Astrocyte of the hippocampus (primary cell): Measurements from ENCODE around the gene MEAF6.
A peak's percentile ranks its signal among the peaks of the same experiment; 100 is the strongest.
"Not testable (repeated sequence)": the region's sequence is repeated elsewhere in the genome, so short reads cannot be mapped to it uniquely, and the experiment has no call there.

ENCODE experiments used
- DNase-seq: peaks from one replicate; pipeline ENCODE4 v3.0.0; 2011; ENCODE audit warnings: low read depth, low spot score

Gene MEAF6

DNA sequence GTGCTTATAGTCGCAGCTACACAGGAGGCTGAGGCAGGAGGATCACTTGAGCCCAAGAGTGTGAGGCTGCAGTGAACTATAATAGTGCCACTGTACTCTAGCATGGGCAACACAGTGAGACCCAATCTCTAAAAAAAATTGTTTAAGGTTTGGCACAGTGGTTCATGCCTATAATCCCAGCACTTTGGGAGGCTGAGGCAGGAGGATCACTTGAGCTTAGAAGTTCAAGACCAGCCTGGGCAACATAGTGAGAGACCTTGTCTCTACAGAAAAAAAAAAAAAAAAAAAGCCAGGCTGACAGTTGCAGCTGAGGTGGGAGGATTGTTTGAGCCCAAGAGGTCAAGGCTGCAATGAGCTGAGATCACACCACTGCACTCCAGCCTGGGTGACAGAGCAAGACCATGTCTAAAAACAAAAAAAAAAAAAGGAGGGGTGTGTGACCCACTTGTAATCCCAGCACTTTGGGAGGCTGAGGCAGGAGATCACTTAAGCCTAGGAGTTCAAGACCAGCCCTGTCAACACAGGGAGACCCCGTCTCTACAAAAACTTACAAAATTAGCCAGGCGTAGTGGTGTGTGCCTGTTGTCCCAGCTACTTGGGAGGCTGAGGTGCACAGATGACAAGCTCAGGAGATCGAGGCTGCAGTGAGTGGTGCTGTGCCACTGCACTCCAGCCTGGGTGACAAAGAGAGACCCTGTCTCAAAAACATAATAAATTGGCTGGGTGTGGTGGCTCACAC, 18.0 kb upstream of the MEAF6 start:
- not testable (repeated sequence) for DNase-seq

DNA sequence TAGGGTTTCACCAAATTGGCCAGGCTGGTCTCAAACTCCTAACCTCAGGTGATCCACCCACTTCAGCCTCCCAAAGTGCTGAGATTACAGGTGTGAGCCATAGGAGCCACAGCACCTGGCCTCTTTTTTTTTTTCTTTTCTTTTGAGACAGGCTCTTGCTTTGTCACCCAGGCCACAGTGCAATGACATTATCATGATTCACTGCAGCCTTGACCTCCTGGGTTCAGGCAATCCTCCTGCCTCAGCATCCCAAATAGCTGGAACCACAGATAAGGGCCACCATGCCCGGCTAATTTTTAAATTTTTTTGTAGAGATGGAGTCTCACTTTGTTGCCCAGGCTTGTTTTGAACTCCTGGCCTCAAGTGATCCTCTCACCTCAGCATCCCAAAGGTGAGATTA, 15.3 kb upstream of the MEAF6 start:
- not testable (repeated sequence) for DNase-seq

DNA sequence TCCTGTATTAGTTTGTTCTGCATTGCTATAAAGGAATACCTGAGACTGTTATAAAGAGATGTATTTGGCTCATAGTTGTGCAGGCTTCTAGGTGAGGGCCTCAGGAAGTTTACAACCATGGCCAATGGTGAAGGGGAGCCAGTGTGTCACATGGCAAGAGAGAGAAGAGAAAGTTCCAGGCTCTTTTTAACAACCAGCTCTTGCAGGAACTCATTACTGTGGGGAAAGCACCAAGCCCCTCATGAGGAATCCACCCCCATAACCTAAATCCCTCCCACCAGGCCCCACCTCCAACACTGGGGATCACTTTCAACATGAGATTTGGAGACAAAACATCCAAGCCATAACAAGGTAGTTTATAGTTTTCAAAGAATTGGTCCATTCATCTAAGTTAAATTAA, 5.0 kb upstream of the MEAF6 start:
- no peak for DNase-seq

DNA sequence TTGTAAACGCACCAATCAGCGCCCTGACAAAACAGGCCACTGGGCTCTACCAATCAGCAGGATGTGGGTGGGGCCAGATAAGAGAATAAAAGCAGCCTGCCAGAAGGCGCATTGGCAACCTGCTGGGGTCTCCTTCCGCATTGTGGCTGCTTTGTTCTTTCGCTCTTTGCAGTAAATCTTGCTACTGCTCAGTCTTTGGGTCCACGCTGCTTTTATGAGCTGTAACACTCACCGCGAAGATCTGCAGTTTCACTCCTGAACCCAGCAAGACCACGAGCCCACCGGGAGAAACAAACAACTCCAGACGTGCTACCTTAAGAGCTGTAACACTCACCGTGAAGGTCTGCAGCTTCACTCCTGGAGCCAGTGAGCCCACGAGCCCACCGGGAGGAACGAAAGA, 4.4 kb upstream of the MEAF6 start:
- not testable (repeated sequence) for DNase-seq

GRCh38 chr1:37518241-37518640, 3.7 kb upstream of the MEAF6 start:
- DNase-seq, result not testable (repeated sequence)

GRCh38 chr1:37517569-37517968, 3.0 kb upstream of the MEAF6 start:
- no peak for DNase-seq

DNA sequence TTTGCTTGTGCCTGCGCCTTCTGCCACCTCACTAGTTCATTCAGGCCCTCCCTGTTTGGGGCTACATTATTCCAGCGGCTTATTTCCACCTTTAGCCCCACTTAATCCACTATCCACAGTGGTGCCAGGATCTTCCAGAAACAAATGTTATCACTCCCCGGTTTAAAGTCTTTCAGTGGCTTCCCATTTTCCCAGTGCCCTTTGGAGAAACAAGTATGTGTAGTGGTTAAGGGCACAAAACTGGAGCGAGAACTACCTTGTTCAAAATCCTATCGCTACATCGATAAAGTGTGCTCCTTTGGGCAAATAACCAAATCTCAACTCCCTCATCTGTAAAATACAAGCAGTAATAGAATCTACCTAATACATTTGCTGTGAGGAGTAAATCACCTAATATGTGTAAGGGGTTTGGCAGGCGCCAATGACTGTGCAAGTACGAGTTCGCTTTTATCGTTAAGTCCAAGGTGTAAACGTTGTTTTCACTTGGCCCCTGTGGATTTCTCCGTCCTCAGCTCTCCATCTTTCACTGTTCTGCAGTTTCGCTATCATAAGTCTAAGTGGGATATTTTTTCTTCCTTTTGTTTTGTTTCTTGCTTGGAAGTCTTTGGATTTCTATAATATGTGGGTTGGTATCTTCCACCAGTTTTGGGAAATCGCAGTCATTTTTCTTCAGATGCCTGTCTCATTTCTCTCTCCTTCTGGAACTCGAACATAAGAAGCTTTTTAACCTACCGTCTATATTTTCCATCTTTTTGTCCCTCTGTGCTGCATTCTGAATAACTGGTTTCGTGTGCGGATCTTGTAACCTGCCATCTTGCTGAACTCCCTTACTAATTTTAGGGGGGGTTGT, 844 bp upstream of the MEAF6 start:
- DNase-seq, result no peak

DNA sequence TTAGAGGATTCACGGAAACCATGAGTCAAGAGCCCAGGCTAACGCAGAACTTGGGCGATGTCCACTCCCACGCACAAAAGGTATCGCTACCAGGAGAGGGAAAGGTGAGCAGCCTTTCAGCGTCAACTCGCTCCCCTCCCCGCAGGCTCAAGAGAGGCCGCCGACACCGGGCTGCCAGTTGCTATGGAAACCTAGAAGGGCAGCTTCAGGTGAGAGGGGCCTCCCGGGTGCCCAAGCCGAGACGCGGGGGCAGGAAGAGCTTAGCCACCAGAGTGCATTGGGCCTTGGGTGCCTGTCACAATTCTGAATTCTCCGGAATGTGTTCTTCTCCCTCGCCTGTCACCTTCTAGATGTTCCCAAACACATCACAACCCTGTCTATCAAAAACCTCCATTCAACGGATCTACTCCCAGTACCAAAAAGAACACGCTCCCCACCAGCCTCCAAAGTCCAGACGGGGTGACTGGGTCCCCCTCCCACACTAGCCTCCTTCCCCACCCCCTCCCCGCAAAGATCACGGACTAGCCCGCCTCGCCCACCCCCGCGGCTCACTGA, 694 bp downstream of the MEAF6 start:
- DNase-seq, result peak; percentile 51

DNA sequence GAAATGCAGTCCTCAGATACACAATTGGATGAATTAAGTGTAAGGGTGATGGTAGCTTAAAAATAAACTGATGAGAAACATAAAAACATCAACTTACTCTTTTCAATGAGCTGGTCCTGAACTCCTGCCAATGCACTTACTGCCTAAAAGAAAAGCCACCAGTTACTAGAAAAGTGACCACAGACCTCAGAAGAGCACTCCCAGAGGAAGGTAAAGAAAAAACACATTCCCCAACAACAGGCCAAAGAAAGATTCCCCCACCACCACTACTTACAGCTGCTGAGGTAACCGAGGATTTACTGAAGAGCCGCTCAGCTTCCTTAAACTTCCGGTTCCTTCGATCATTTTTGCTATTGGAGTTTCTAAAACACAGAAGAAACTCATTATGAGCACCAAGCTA, 5.4 kb downstream of the MEAF6 start:
- DNase-seq, result peak; percentile 80

- no peak for DNase-seq
Measured at GRCh38 chr1:37506740-37507139, 7.8 kb downstream of the MEAF6 start.

DNA sequence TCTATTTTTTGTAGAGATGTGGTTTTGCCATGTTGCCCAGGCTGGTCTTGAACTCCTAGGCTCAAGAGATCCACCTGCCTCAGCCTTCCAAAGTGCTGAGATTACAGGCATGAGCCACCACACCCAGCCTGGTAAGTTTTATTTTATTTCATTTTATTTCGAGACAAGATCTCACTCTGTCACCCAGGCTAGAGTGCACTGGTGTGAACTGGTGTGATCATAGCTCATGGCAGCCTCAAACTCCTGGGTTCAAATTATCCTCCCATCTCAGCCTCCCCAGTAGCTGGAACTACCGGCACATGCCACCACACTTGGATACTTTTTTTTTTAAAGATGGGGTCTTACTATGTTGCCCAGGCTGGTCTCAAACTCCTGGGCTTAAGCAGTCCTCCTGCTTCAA, 11.8 kb downstream of the MEAF6 start:
- not testable (repeated sequence) for DNase-seq

- no peak for DNase-seq
Measured at GRCh38 chr1:37502104-37502503, 12.5 kb downstream of the MEAF6 start.

GRCh38 chr1:37501661-37502060, 12.9 kb downstream of the MEAF6 start:
- DNase-seq, result no peak

- peak; percentile 84 for DNase-seq
Measured at GRCh38 chr1:37498872-37499617, 15.5 kb downstream of the MEAF6 start.

- DNase-seq, result no peak
Measured at GRCh38 chr1:37497832-37498231, 16.7 kb downstream of the MEAF6 start.

DNA sequence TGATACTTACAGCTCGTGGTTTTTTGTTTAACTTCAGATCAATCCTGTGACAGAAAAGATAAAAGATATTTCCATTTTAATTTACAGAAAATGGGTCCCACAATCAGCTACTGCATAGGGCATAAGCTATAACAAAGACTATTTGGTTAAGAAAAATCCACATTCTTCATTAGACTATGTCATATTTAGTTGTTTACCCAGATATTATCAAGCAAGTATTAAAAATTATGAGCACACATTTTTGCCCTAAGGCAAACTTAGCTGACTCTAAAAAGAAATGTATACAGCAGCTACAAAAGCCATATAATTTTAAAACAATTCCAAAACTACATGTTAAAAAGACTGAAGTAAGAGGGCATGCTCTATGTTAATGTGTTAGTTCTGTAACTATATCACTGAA, 18.7 kb downstream of the MEAF6 start:
- no peak for DNase-seq

GRCh38 chr1:37493336-37494098, 21.0 kb downstream of the MEAF6 start:
- DNase-seq, result no peak

- DNase-seq, result no peak
Measured at GRCh38 chr1:37487619-37487984, 27.0 kb downstream of the MEAF6 start.

DNA sequence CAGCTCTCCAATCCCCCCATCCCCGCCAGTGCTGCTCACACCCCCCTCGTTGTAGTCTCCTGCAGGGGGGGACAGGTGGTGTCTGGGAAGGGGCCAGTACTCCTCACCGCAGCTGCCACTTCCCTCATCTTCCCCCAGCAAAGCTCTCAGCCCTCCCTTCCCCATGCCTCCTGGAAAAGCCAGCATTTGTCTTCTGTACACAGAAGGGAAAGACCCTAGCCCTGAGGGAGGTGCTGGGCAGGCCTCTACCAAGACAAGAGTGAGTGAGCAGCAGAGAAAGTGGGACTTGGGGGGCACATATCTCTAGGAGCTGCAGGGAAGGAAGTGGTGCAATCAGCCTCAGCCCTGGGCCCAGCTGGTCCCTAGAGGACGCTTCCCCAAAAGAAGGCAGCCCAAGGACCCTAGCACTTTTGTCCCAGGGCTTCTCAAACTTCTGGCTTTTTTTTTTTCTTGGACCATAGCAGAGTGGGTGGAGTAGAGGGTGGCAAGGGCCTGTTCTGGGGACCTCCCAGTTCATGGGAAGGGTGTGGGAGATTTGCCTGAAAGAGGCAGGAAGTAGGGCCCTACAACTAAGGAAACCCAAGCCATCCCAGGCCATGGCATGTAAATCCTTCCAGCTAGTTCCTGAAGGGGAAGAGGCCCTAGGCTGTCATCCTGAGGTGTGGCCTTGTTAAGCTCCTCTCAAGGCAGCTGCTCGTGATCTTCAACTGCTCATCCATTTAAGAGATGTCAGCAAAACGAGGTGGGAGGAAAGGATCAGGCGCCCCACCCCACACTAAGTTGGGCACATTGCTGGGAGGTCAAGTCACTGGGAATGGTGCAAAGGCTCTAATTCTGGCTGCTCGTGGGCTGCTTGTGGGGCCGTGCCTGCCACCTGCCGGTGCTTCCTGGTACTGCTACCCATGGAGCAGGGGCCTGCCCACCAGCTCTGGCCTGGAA, 27.6 kb downstream of the MEAF6 start:
- DNase-seq, result peak; percentile 85
